Gastrocnemius medialis (tissue), 4 donors: ENCODE results near the gene SREBF1.

ENCODE experiments used
- CTCF ChIP-seq, 5 experiments: fragments of 450-650 bp in 3 of 5; fragments of 200-600 bp in 2 of 5; sonication (generic) in 2 of 5; IDR thresholded peaks in 4 of 5; conservative IDR thresholded peaks in 1 of 5; 1 replicate in 4 of 5; 2 replicates in 1 of 5; pipeline ENCODE4 v1.5.1; 2016 to 2019; ENCODE audit warnings: antibody characterized with exemption in 5 of 5, mild to moderate bottlenecking in 3 of 5, moderate library complexity in 3 of 5
- POLR2A ChIP-seq, 2 donors: fragments of 450-650 bp; IDR thresholded peaks; one replicate each; pipeline ENCODE4 v1.6.1; 2017; ENCODE audit warnings: antibody characterized with exemption in 2 of 2, mild to moderate bottlenecking in 2 of 2, moderate library complexity in 2 of 2

- no peak for TF ChIP-seq POLR2A (IDR thresholded peaks at IDR 0.05)
- no peak for TF ChIP-seq CTCF (IDR thresholded peaks at IDR 0.05 in 4 of 5, conservative IDR thresholded peaks at IDR 0.05 in 1 of 5)
Measured at GRCh38 chr17:17780922-17781590, 55.7 kb downstream of the SREBF1 start.
